CD14-positive monocyte (primary cell): ENCODE data around the gene MSI2. TPM values are rescaled to one million over a fixed set of nuclear protein-coding genes. Genes with fewer than 3 reads are reported as not detected.

Experiments
- DNase-seq, 3 donors: peaks; one replicate each; pipeline ENCODE4 v3.0.0-alpha.2; 2011 to 2022
- H2AFZ ChIP-seq: 2 replicates; pipeline ENCODE4 v1.6.0; 2012; ENCODE audit warnings: mild to moderate bottlenecking, low read depth, low read length, inconsistent platforms; ENCODE audit not compliant: insufficient read depth, poor library complexity, severe bottlenecking
- H3K27ac ChIP-seq, 2 donors: 1 replicate in 1 of 2; 2 replicates in 1 of 2; pipeline ENCODE4 v1.5.1; 2012 to 2013; ENCODE audit warnings: low read length in 2 of 2, control low read depth in 1 of 2, inconsistent platforms in 1 of 2, low read depth in 1 of 2, mild to moderate bottlenecking in 1 of 2
- H3K27me3 ChIP-seq, 2 donors: one replicate each; pipeline versions ENCODE4 v1.6.0 to v1.6.1; 2011 to 2013; ENCODE audit warnings: low read length in 2 of 2; ENCODE audit not compliant: control insufficient read depth in 2 of 2, insufficient read depth in 2 of 2
- H3K36me3 ChIP-seq, 2 donors: replicated peaks in 1 of 2; 1 replicate in 1 of 2; 2 replicates in 1 of 2; pipeline versions ENCODE4 v1.5.1 to v1.6.1; 2012 to 2013; ENCODE audit warnings: low read length in 2 of 2, control low read depth in 1 of 2, inconsistent platforms in 1 of 2, mild to moderate bottlenecking in 1 of 2; ENCODE audit not compliant: insufficient read depth in 2 of 2, control insufficient read depth in 1 of 2
- H3K4me1 ChIP-seq, 2 donors: 1 replicate in 1 of 2; 2 replicates in 1 of 2; pipeline versions ENCODE4 v1.5.1 to v1.6.1; 2012 to 2013; ENCODE audit warnings: low read length in 2 of 2, control low read depth in 1 of 2, inconsistent platforms in 1 of 2, mild to moderate bottlenecking in 1 of 2, moderate library complexity in 1 of 2; ENCODE audit not compliant: insufficient read depth in 2 of 2, control insufficient read depth in 1 of 2
- H3K4me2 ChIP-seq: replicated peaks from 2 replicates; pipeline ENCODE3; 2012; ENCODE audit warnings: low read length, moderate library complexity, mild to moderate bottlenecking; ENCODE audit not compliant: poor library complexity, severe bottlenecking; ENCODE audit errors: extremely low read depth
- H3K4me3 ChIP-seq, 3 experiments: fragments of 200-600 bp in 1 of 3; sonication (generic) in 1 of 3; replicated peaks in 1 of 3; 1 replicate in 2 of 3; 2 replicates in 1 of 3; pipeline ENCODE4 v1.5.1; 2011 to 2013; ENCODE audit warnings: low read length in 3 of 3, mild to moderate bottlenecking in 3 of 3, control low read depth in 2 of 3, low read depth in 2 of 3, inconsistent platforms in 1 of 3, moderate library complexity in 1 of 3
- H3K79me2 ChIP-seq: 2 replicates; pipeline ENCODE4 v1.6.0; 2012; ENCODE audit warnings: mild to moderate bottlenecking, control low read depth, inconsistent platforms, low read length, moderate library complexity; ENCODE audit not compliant: insufficient read depth
- H3K9ac ChIP-seq: 2 replicates; pipeline ENCODE4 v1.6.0; 2017; ENCODE audit warnings: low read length, mild to moderate bottlenecking; ENCODE audit not compliant: insufficient read depth, poor library complexity, severe bottlenecking
- H3K9me3 ChIP-seq, 2 donors: replicated peaks in 1 of 2; 1 replicate in 1 of 2; 2 replicates in 1 of 2; pipeline versions ENCODE4 v1.5.1 to v1.6.1; 2012 to 2013; ENCODE audit warnings: low read length in 2 of 2, control low read depth in 1 of 2; ENCODE audit not compliant: control insufficient read depth in 1 of 2, insufficient read depth in 1 of 2
- H4K20me1 ChIP-seq: 2 replicates; pipeline ENCODE4 v1.6.0; 2012; ENCODE audit warnings: mild to moderate bottlenecking, low read length, control low read depth, moderate library complexity; ENCODE audit not compliant: insufficient read depth
- H3K27ac Mint-ChIP-seq, 7 donors: one replicate each; pipeline ENCODE4 v1.8.0; 2020; ENCODE audit warnings: mild to moderate bottlenecking in 7 of 7, mixed read lengths in 7 of 7, moderate library complexity in 6 of 7, inconsistent platforms in 2 of 7
- H3K27me3 Mint-ChIP-seq, 3 donors: one replicate each; pipeline ENCODE4 v1.8.0; 2021 to 2022; ENCODE audit warnings: low read depth in 3 of 3, mild to moderate bottlenecking in 3 of 3, mixed read lengths in 3 of 3, moderate library complexity in 3 of 3, inconsistent platforms in 1 of 3
- H3K36me3 Mint-ChIP-seq, 2 donors: one replicate each; pipeline ENCODE4 v1.8.0; 2020; ENCODE audit warnings: mixed read lengths in 2 of 2, inconsistent platforms in 1 of 2, mild to moderate bottlenecking in 1 of 2
- H3K4me1 Mint-ChIP-seq: one replicate; pipeline ENCODE4 v1.8.0; 2020; ENCODE audit warnings: mild to moderate bottlenecking, mixed read lengths
- H3K4me3 Mint-ChIP-seq, 2 donors: one replicate each; pipeline ENCODE4 v1.8.0; 2020; ENCODE audit warnings: mild to moderate bottlenecking in 2 of 2, mixed read lengths in 2 of 2, moderate library complexity in 1 of 2
- H3K9me3 Mint-ChIP-seq, 7 donors: one replicate each; pipeline ENCODE4 v1.8.0; 2020 to 2022; ENCODE audit warnings: mixed read lengths in 7 of 7, mild to moderate bottlenecking in 6 of 7, moderate library complexity in 6 of 7, inconsistent platforms in 2 of 7
- CTCF ChIP-seq: fragments of 200-600 bp; IDR thresholded peaks from one replicate; pipeline ENCODE4 v1.8.0; 2022; ENCODE audit warnings: antibody characterized with exemption, mild to moderate bottlenecking
- WGBS: methylation state at CpG from one replicate; pipeline ENCODE4 v1.1.5; 2013; ENCODE audit warnings: missing lambda C conversion rate; ENCODE audit not compliant: insufficient coverage; 5-methylcytosine and 5-hydroxymethylcytosine counted together
- intact Hi-C, 2 donors: fragments of 100-400 bp; cut with micrococcal nuclease; formaldehyde crosslinking; loops; one replicate each; pipeline versions ENCODE4 v1.15.0 to v1.15.1; 2023
- polyA plus RNA-seq, 3 donors: library from polyadenylated mRNA; depleted of rRNA in 1 of 3; unstranded in 2 of 3; stranded (reverse) in 1 of 3; fragments of 300-500 nt in 2 of 3; fragments of >200 nt in 1 of 3; fragmentation: Illumina TruSeq in 2 of 3; gene quantifications; 1 replicate in 2 of 3; 2 replicates in 1 of 3; pipeline ENCODE4 v1.2.3, GENCODE V29; 2012 to 2021

Gene MSI2
- polyA plus RNA-seq, 3 donors: 0.20 to 6.6 (median 0.37) TPM

GRCh38 chr17:57408071-57408811 is 151.9 kb downstream of the MSI2 start:
- intact Hi-C loops: no loop called here
- Histone ChIP-seq H3K4me3 (peak overlapping the region in 2 of 3 experiments; percentile 27 to 52), H3K79me2 (no peaks in the 10 kb centered on the region), H4K20me1 (no peaks in the 10 kb centered on the region), H3K27ac (peak overlapping the region in 1 of 2 donors; percentile 43), H3K9ac (peak overlapping the region; percentile 15), H3K27me3 (no peaks in the 10 kb centered on the region), H3K4me2 (peak overlapping the region; percentile 57), H3K4me1 (peaks cover 19 to 23% of the 10 kb centered on the region in 2 donors), H2AFZ (peak overlapping the region; percentile 40), H3K9me3 (no peaks in the 10 kb centered on the region), H3K36me3 (no peaks in the 10 kb centered on the region)
- Mint-ChIP-seq H3K27me3 (peaks cover 0 to 1% (median 0%) of the 10 kb centered on the region in 3 donors), H3K27ac (peak overlapping the region; percentile 8 to 78 (median 55)), H3K4me1 (peaks cover 35% of the 10 kb centered on the region), H3K9me3 (no peaks in the 10 kb centered on the region), H3K4me3 (peak overlapping the region; percentile 58 to 72), H3K36me3 (peaks cover 6 to 11% of the 10 kb centered on the region in 2 donors)
- peak; percentile 8 to 17 (median 9) for DNase-seq
- no peak for TF ChIP-seq CTCF
- 0% methylated on average over 2 of the region's 13 CpGs for WGBS

- intact Hi-C loops: no loop called here
Observed at GRCh38 chr17:57410169-57410568, 153.8 kb downstream of the MSI2 start.

More at GRCh38 chr17:57410169-57410568, 153.8 kb downstream of the MSI2 start:
- no peak overlapping the region for H3K27ac ChIP-seq
- H3K9me3 ChIP-seq: no peaks in the 10 kb centered on the region
- H3K9me3 Mint-ChIP-seq: no peaks in the 10 kb centered on the region
- no peak overlapping the region for H2AFZ ChIP-seq
- no peak overlapping the region for H3K4me3 Mint-ChIP-seq
- H3K27ac Mint-ChIP-seq: no peak overlapping the region
- no peaks in the 10 kb centered on the region for H3K36me3 ChIP-seq
- no peaks in the 10 kb centered on the region for H3K27me3 ChIP-seq
- no peak for TF ChIP-seq CTCF
- no peak overlapping the region for H3K4me2 ChIP-seq
- peaks cover 0 to 1% (median 0%) of the 10 kb centered on the region in 3 donors for H3K27me3 Mint-ChIP-seq
- peaks cover 35% of the 10 kb centered on the region for H3K4me1 Mint-ChIP-seq
- H3K79me2 ChIP-seq: no peaks in the 10 kb centered on the region
- H3K9ac ChIP-seq: no peak overlapping the region
- H3K4me1 ChIP-seq: peaks cover 19 to 23% of the 10 kb centered on the region in 2 donors
- H3K4me3 ChIP-seq: no peak overlapping the region
- no peak for DNase-seq
- no peaks in the 10 kb centered on the region for H4K20me1 ChIP-seq
- WGBS: 94% methylated on average over 4 of the region's 6 CpGs
- H3K36me3 Mint-ChIP-seq: no peaks in the 10 kb centered on the region
